GOT3 (cell line): ENCODE results near the gene AOAH.

Experiments used
- DNase-seq: peaks from one replicate; lab custom pipeline; 2025; ENCODE audit warnings: mixed read lengths; lab: John Stamatoyannopoulos, UW

The AOAH gene, protein sequence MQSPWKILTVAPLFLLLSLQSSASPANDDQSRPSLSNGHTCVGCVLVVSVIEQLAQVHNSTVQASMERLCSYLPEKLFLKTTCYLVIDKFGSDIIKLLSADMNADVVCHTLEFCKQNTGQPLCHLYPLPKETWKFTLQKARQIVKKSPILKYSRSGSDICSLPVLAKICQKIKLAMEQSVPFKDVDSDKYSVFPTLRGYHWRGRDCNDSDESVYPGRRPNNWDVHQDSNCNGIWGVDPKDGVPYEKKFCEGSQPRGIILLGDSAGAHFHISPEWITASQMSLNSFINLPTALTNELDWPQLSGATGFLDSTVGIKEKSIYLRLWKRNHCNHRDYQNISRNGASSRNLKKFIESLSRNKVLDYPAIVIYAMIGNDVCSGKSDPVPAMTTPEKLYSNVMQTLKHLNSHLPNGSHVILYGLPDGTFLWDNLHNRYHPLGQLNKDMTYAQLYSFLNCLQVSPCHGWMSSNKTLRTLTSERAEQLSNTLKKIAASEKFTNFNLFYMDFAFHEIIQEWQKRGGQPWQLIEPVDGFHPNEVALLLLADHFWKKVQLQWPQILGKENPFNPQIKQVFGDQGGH

DNA sequence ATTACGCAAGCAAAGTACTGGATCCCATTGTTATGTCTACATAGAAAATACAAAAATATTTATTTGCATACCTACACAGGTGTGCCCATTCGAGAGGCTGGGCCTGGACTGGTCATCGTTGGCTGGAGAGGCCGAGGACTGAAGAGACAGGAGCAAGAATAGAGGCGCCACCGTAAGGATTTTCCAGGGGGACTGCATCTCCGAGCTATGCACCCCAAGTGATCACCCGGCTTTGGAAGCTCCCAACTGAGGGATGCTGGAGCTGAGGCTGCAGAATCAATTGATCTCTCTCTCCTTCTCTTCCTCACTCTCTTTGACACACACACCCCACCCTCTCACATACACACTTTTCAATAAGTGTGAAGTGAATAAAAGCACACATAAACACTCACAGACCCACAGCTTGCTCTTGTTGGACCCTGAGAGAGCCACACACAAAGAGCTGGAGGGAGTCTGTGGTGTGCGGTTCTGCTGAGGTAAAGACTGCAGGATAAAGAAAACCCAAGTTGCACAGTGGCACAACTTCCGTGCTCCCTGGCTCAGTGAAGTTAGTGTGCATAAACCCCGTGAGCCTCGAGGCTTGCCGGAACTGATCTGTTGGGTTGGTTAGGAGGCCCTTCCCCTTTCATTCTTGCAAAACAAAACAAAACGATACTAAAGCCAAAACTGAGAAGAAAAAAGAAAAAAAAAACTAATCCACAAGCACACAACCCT, at the start of gene AOAH:
AOAH (minus strand) TSS at position 544 of the 714 bp plus-strand sequence; CDS start at position 198, 346 bp downstream.
- DNase-seq, result no peak

DNA sequence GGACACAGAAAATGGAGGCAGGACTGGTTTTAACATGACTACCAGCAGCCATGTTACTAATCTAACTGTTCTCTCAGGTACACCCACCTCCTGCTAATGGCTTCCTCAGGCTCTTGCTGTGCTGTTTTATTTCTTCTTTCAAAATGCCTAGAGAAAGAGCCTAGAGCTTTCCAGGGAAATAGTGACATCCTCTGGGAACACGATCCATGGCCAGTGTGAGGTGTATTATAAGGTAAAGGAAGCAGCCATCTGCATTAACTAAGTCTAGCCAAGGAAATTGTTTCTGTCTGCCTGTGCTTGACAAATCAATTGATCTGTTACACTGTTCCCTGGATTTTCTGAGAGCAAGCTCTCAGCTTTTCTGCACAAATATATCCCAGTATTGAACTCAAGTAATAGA, 42.2 kb upstream of the AOAH start:
- no peak for DNase-seq

DNA sequence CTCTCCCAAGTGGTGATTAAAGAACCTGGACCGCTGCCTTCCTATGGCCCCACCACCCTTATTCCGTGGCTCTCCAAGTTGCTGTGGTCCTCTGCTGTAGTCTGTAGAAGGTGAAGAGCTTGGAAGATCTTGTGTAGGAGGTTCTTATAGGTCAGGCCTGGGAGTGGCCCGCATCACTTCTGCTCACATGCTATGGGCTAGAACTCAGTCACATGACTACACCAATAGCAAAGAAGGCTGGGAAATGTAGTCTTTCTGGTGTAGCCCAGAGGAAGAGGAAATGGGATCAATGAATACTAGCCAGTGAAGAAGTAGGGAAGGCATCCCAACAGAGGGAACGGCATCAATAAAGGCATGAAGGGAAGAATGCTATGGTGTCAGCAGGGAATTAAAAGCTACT, 41.3 kb upstream of the AOAH start:
- no peak for DNase-seq

DNA sequence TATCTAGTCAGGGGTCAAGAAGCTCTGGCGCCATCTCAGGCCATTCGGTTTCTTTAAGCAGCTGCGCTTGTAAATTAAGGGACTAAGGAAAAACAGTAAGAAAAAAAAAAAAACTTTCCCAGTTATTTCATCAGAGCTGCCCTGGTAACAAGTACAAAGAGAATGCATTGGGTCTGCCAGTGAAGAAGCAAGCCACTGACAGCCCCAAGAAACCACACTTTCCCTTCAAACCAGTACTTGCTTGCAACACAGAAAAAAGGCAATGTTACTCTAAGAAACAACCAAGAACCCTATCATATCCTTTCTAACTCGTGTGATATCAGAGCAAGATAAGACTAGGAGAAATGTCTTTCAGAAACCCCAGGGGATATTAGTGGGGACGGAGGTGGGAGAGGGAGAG, 40.6 kb upstream of the AOAH start:
- no peak for DNase-seq

DNA sequence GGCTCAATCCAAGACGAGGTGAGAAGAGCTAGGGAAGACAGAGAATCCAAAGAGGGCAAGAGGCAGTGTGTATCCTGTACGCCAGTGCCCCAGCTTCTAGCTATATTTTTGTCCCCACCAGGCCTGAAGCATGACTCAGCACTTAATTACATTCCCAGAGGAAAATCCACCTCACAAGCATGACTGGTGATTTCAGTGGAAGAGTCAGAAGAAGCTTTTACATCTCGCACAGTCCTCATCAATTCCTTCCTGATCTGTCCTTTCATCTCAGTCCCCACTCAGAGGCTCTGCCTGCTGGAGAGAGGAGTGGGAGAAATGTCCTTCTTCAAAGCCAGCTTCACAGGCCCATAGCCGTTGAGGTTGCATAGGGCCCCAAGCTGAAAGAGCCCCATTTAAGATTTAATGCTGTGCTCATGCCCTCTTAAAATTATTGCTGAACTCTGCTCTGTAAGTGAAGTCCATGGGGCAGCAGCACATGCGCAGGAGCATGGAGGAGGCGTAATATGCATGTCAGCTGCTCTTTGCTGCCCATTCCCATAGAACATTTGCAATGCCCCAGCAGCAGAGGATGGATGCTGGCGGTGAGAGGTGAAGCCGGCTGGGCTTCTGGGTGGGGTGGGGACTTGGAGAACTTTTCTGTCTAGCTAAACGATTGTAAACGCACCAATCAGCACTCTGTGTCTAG, 39.0 kb upstream of the AOAH start:
- no peak for DNase-seq

DNA sequence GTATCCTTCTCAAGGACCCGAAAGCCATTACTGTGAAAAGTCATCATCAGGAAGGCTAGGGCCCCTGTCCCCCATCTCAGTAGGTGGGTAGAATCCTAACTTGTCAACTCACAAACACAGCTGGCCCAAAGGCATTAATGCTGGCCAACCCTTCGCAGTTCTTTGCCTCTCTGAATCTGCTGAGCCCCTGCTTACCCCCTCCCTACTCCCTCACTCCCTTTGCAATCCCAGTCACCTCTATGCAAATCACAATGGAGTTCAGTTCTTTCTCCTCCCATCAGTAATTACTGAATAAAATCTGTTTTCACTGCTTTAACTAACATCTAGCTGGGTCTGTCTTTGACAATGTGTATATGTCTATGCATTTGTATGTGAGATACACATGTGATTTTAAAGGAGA, 38.1 kb upstream of the AOAH start:
- no peak for DNase-seq

DNA sequence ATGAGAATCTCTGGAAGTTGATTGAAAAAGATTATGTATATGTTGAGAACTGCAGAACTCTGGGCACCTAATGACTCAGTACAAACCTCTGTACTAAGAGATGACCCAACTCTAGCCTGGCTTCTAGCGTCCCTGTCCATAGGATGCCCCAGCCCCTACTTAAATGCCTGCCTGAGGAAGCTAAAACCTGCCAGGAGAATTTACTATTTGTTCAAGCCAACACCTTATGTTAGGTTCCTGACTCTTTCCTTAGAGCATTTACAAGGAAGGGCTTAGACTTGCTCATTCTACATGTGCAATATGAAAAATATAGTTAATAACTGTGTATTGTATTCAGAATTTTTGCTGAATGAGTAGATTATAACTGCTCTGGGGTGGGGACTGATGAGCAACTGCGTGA, 37.5 kb upstream of the AOAH start:
- no peak for DNase-seq

DNA sequence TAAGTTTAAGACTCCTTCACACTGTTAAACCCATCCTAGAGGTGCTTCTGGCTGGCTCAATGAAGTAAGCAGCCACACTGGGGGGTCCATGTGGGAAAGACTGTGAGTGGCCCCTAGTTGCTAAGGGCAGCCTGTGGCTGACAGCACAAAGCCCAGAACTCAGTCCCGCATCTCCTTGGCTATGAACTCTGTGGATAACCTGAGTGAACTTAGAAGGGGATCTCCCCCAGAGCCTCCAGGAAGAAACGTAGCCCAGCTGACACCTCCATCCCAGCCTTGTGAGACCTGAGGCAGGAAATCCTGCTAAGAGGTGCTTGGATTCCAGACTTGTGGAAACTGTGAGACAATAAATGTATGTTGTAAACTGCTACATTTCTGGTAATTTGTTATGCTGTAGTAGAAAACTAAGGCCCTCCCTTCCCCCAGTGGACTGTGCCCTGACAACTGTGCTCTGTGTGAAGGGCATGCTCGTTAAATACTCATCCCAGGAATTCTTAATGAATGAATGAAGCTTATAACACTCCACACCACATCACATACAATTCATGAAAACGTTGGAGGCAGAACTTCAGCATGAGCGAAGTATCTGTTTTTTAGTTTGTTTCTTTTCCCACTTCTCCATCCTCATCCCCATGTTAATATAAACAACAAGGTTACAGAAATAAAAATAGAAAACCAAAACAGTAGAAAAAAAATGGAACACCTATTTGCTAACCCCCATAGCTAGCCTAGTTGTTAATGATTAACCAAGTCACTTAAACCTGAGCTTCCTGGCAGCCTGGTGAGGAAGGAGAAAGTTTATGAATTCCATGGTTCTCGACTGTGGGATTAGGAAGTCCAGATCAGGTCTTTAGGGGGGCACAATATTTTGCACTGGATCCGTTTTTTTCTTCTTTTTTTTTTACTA, 36.8 kb upstream of the AOAH start:
- no peak for DNase-seq

DNA sequence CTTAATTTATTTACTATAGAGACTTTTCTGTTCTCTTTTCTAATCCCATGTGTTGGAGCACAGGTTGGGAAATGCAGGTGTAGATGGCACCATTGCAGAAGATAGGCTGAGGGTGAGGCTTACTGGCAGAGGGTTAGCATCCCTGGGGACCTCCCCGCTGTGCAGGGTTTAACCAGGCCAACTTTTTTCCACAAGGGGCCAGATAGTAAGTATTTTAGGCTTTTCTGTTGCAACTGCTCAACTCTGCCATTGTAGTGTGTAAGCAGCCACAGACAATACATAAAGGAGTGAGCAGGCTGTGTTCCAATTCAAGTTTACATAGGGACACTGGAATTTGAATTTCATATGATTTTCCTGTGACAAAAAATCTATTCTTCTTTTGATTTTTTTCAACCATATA, 34.6 kb upstream of the AOAH start:
- no peak for DNase-seq

DNA sequence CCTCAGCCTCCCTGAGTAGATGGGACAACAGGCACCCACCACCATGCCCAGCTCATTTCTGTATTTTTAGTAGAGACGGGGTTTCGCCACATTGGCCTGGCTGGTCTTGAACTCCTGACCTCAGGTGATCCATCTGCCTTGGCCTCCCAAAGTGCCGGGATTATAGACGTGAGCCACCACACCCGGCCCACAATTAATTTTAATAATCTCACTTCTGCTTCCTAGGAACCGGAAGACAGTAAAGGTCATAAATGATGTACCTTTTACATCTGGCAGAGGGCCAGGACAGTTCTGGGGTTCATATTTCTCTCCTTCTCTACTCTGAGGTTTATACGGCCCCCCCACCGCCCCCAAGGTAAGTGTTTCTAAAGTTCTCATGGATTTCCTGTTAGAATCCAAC, 31.2 kb upstream of the AOAH start:
- DNase-seq, result no peak

DNA sequence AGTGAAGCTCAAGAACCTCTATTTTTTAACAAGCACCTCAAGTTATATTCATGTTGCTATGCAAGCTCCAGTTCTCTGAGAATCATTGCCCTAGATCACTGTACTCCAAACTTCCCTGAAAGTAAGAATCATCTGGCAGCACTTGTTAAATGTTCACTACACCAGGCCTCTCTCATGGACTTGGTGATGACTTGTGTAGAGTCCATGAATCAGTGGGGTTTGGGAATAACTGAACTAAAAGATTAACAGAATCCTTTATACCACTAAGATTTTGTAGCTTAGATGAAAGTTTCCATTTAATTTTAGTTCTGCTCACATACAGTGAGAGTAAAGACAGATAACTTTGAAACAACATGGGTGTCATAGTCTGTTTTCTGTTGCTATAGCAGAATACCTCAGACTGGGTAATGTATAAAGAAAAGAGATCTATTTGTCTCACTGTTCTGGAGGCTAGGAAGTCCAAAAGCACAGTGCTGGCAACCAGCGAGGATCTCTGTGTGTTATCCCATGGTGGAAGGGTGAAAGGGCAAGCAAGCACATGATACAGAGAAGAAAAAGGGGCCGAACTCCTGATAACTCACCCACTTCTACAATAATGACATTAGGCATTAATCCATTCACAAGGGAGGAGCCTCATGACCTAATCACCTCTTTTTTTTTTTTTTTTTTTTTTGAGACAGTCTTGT, 27.9 kb upstream of the AOAH start:
- DNase-seq, result no peak

DNA sequence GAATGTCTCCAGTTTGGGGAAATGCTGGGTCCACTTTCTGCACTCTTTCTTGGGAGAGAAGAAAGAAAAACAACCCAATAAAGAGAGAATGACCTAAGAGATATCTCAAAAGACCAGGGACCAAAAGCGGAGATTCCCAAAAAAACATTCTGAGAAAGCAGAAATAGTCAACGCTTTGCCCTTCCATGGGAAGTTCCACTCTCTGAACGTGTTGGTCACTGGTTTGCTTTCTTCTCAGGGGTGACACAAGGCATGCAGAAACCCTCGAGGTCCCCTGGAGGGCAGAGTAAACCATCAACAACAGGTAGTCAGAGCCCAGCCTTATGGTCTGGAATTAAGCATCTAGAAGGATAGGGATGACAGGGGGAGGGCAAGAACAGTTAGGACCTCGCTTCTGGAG, 26.2 kb upstream of the AOAH start:
- no peak for DNase-seq

DNA sequence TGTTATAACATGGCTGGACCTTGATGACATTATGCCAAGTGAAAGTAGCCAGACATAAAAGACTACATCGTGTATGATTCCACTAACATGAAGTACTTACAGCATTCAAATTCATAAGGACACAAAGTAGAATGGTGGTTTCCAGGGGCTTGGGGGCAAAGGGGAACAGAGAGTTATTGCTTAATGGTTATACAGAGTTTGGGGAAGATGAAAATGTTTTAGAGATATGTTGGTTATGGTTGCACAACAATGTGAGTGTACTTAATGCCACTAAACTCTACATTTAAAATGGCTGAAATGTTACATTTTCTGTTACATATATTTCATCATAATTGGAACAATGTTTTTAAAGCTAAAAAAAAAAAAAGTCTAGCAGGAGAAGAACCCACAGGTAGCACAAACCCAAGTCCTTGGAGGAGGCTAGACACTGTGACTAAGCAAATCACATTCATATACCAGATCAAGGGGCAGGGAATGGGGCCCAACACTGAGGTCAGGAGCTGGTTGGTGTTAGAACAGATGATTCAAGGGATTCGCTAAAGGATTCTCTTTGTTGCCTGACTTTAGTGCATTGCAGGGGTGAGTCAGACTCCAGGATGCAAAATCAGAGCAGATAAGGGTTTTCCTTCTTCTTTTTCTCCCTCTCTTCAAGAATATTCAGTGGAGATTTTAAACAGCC, 25.1 kb upstream of the AOAH start:
- DNase-seq, result no peak

DNA sequence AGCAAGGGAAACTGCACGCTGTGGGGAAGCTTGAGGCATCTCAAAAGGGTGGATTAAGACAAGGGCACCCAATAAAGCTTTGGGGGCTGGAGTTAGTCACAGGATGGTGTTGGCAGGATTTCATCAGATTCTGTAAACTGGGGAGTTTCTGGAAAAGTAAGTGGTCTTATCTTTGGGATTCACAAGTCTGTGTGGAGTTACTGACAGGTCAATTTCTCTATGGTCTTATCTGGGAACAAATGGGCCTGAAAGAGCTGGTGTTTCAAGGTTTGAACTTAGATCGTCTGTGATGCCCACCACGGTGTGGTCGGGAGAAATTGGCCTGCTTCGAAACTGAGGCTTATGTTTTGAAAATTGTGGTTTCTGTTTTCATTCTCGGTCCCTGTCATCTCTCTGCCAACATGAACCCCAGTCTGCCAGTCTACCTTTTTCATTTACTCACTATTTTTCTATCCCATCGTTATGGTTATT, 23.8 kb upstream of the AOAH start:
- no peak for DNase-seq

DNA sequence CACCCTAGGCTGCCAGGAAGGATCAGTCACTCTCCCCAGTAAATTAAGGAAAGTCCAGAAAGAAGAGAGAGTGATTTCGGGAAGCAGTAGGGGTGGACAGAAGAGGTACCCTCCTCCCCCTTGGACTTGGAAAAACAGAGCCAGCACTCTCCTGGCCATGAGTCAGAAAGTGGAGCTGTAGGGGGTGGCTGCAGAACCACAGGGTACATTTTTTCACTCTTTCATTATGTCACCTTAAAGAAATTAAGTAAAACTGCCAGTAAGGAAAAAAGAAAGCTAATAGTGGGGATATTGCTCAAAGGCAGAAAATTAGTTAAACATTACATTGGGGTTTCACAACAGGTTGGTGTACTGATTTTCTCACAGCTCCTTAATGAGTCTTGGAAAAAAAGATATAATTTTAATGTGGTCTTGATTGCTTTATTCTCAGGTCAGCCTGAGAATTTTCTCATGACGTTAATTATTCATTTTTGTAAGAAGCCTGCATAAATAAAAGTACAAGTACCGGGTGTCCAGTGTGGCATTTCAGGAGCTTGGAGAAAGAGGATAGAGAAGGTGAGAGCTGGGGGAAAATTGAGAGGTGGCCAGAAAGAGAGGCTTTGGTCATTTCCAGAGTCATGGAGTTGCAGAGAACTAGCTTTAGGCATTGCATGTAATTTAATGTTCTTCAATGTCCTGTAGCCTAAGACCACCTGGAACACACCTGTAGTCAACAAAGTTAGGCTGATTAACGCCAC, 23.2 kb upstream of the AOAH start:
- DNase-seq, result no peak

DNA sequence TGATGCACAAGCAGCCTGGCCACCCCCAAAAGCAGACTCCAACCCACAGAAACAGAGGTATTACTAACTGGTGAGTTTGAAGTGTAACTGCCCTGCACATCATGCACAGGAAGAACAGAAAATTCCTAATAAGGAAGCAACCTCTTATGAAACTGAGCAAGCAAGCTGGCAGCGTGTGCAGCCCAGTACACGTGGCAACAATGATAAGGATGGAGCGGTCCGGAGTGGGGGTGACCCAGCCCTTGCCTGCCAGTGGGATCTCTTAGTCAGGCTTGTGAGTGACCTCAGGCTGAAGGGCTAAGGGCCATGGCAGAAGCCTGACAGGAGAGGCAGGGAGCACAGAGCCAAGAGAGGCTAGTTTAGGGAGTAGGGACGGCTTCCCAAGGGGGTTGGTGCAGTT, 22.1 kb upstream of the AOAH start:
- peak; percentile 58 for DNase-seq

DNA sequence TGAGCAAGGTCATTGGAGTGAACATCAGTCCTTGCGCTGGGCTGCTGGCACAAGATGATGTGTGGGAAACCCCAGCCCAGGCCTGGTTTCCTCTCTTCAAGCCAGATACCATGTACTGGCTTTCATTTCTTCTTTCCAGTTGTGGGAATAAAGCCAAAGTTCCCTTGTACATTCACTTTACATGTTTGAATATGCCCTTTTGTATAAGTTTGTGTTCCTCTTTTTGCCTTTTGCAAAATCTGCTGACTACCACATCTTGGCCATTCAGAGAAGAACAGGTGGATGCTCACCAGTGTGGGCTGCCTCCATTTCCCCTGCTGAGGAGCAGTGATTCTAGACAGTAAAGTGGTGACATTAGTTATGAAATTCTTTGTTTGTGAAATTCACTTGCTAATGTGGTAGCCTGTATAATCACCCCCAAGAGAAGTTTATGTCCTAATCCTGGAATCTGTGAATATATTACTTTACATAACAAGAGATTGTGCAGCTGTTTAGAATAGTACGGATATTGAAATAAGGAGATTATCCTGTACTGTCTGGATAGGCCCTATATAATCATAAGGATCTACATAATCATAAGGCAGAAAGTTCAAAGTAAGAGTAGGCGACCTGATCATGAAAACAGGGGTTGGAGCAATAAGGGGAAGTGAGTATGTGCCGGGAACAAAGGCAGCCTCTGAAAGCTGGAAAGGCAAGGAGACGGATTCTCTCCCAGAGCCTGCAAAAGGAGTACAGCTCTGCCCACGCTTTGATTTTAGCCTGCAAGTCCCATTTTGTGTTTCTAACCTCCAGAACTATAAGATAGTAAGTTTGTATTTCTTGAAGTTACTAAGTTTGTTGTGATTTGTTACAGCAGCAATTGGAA, 18.8 kb upstream of the AOAH start:
- DNase-seq, result no peak

DNA sequence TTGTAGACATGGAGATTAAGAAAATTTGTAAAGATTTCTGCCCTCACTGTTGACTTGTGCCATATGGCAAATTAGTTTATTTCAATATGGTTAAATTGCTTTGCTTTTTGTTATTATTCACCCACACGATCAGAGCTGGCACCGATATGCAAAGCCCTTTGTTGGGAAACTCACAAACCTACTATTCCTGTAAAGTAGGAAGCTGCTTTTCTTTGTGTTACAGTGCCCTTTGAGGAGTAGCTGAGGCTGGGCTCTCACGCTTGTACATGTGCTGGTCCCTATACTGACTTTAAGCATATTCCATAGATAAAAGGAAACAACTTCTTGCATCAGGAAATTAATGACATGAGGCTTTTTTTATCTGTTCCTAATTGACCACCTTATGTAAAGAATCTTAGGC, 17.6 kb upstream of the AOAH start:
- no peak for DNase-seq

DNA sequence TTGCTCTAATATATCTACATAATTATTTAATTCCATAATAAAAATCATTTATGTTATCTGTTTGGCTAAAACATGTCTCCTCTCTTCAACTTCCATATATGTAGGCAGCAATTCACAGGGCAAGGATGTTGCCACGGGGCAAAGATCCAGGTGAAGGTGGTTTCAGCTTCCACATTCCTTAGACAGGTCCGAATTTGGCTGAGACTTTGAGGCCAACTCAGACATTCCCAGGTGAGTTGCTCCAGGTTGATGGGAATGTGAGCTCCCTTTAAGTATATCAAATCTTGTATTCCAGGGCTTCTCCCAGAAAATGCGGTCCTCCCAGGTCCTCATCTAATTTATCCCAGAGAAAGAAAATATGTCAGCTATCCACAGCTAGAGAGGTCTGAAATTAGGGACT, 15.1 kb upstream of the AOAH start:
- DNase-seq, result no peak
